Measurements from ENCODE around the gene MBD6. TPM values are rescaled to one million over a fixed set of nuclear protein-coding genes. Genes with fewer than 3 reads are reported as not detected.
A peak's percentile ranks its signal among the peaks of the same experiment; 100 is the strongest.

Gene MBD6, protein sequence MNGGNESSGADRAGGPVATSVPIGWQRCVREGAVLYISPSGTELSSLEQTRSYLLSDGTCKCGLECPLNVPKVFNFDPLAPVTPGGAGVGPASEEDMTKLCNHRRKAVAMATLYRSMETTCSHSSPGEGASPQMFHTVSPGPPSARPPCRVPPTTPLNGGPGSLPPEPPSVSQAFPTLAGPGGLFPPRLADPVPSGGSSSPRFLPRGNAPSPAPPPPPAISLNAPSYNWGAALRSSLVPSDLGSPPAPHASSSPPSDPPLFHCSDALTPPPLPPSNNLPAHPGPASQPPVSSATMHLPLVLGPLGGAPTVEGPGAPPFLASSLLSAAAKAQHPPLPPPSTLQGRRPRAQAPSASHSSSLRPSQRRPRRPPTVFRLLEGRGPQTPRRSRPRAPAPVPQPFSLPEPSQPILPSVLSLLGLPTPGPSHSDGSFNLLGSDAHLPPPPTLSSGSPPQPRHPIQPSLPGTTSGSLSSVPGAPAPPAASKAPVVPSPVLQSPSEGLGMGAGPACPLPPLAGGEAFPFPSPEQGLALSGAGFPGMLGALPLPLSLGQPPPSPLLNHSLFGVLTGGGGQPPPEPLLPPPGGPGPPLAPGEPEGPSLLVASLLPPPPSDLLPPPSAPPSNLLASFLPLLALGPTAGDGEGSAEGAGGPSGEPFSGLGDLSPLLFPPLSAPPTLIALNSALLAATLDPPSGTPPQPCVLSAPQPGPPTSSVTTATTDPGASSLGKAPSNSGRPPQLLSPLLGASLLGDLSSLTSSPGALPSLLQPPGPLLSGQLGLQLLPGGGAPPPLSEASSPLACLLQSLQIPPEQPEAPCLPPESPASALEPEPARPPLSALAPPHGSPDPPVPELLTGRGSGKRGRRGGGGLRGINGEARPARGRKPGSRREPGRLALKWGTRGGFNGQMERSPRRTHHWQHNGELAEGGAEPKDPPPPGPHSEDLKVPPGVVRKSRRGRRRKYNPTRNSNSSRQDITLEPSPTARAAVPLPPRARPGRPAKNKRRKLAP
- total RNA-seq = 10 to 100 TPM; 78.8 to 83.1 TPM

DNA sequence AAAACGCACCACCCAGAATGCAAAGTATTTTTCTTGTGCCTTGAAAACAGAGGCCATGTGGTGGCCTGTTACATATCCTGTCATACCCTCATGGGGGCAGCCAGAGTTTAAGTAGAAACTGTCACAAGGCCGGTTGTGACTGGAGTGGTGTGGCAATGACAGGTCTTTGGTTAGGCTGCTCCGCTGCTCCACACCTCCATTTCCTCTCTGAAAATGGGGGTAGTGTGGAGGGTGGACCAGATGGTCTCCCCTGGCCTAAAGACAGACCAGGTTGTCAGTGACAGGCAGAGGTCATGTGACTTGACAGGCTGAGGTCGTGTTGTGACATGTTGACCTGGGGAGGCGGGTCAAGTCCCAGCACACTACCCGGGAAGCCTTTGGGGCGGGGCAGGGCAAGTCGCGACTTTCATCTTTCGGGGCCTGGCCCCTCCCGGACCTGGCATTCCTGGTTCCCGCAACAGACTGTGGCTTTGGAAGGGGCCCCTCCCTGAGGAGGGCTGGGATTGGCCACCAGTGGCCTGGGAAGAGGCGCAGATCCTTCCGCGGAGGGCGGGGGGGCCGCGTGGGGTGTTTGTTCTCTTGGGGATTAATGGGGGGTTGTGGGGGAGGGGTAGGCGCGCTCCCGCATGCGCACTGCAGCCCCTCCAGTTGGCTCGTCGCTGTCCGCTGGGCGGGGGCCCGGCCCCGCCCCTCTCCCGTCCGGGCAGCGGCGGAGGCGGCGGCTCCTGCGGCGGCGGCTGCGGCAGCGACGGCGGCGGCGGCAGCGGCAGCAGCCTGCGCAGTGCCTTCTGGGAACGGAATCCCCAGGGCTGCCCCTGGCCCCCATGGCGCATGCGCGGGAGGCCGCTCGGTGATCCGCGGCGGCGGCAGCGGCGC, at the start of gene MBD6:
TSS of gene MBD6 (plus strand) at position 814 of the 876 bp plus-strand sequence. CDS start 1,480 bp downstream, outside the sequence.
- Mint-ChIP-seq H3K36me3 (ENCODE audit: low read depth) (peaks cover 91% of the 10 kb centered on the region), H3K27ac (peak within 1 kb of the TSS; percentile 97), H3K27me3 (no peaks in the 10 kb centered on the region), H3K9me3 (no peaks in the 10 kb centered on the region), H3K4me1 (peaks cover 31% of the 10 kb centered on the region), H3K4me3 (peak within 1 kb of the TSS; percentile 91)
- ATAC-seq (replicated peaks) = peak; percentile 58

DNA sequence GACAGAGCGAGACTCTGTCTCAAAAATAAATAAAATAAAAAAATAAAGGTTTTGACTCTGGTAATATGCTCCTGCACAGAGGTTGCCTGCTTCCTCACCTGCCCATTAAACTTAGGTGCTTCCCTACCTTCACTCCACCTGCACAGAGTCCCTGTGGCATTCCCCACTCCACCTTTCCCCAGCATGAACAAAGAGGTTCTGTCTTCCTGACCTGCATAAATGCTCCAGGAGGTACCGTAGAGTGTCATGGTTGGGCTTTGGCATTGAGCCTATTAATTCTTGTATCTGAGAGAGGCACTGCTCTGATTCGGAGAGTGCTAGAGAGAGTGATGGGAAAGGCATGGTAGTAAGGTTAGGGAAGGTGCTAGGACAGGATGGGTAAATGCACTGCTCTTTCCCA, 49.2 kb upstream of the MBD6 start:
- no peaks in the 10 kb centered on the region for H3K27me3 Mint-ChIP-seq
- peaks cover 18% of the 10 kb centered on the region for H3K4me1 Mint-ChIP-seq
- peak overlapping the region; percentile 63 for H3K27ac Mint-ChIP-seq
- peaks cover 97% of the 10 kb centered on the region for H3K36me3 Mint-ChIP-seq (ENCODE audit: low read depth)
- no peak for ATAC-seq (replicated peaks)
- H3K4me3 Mint-ChIP-seq = no peak overlapping the region
- no peaks in the 10 kb centered on the region for H3K9me3 Mint-ChIP-seq

DNA sequence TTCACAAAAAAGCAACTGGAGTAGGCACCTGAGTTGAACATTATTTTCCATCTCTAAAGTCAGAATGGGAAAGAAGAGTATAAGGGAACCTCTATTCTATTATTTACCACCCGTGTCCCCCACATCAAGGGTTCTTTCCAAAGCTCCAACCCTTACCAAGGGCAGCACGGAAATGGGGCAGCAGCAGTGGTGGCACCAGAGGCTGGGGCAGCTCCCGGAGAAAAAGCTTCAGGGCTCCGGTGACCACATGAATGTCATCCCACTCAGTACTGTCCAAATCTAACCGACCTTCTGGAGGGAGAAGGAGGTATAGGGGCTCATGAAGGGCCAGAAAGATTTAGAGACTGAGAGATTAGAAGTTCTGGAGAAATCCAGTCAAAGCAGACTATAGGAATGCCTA, 48.7 kb upstream of the MBD6 start:
- peak overlapping the region; percentile 65 for H3K4me3 Mint-ChIP-seq
- peaks cover 23% of the 10 kb centered on the region for H3K4me1 Mint-ChIP-seq
- no peaks in the 10 kb centered on the region for H3K9me3 Mint-ChIP-seq
- ATAC-seq (replicated peaks) = no peak
- H3K36me3 Mint-ChIP-seq (ENCODE audit: low read depth) = peaks cover 97% of the 10 kb centered on the region
- peak overlapping the region; percentile 63 for H3K27ac Mint-ChIP-seq
- H3K27me3 Mint-ChIP-seq = no peaks in the 10 kb centered on the region

DNA sequence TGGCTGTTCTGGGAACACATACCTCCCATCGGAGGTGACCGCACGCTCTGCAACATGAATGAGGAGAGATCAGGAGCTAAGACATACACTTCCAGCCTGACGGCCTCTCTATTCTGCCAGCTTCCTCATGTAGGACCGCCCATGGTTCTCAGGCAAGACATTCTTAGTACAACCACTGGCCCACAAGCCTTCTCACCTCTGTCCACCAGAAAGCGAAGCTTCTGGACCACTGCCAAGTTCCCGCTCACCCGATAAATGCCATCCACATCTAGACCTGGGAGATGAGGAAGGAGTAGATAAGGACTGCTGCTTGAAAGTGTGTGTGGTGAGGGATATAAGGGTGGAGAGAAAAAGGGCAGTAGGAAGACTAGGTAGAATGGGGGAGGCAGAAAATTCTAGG, 48.2 kb upstream of the MBD6 start:
- H3K27ac Mint-ChIP-seq = peak overlapping the region; percentile 63
- peaks cover 94% of the 10 kb centered on the region for H3K36me3 Mint-ChIP-seq (ENCODE audit: low read depth)
- no peaks in the 10 kb centered on the region for H3K27me3 Mint-ChIP-seq
- peak overlapping the region; percentile 65 for H3K4me3 Mint-ChIP-seq
- no peak for ATAC-seq (replicated peaks)
- no peaks in the 10 kb centered on the region for H3K9me3 Mint-ChIP-seq
- peaks cover 28% of the 10 kb centered on the region for H3K4me1 Mint-ChIP-seq

DNA sequence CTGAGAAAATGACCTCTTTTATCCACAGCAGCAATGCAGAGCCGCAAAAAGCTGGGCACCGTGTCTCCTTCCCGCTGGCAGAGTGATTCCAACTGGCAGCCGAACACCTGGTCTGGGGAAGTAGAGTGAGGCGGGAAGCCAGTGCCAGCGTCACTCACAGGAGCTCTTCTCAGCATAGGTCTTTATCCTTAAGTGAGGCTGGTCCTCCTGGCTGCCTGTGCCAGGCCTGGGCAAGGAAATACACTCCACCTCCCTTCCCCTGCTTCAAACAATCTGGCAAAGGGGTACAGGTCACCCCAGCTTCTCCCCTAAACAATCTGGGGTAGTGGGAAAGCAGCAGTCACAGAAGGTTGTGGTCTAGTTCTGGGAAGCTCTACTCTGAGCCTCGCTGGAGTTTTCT, 47.8 kb upstream of the MBD6 start:
- Mint-ChIP-seq H3K27ac (peak overlapping the region; percentile 63), H3K4me1 (peaks cover 32% of the 10 kb centered on the region), H3K27me3 (no peaks in the 10 kb centered on the region), H3K4me3 (peak overlapping the region; percentile 65), H3K9me3 (no peaks in the 10 kb centered on the region), H3K36me3 (ENCODE audit: low read depth) (peaks cover 94% of the 10 kb centered on the region)
- no peak for ATAC-seq (replicated peaks)

DNA sequence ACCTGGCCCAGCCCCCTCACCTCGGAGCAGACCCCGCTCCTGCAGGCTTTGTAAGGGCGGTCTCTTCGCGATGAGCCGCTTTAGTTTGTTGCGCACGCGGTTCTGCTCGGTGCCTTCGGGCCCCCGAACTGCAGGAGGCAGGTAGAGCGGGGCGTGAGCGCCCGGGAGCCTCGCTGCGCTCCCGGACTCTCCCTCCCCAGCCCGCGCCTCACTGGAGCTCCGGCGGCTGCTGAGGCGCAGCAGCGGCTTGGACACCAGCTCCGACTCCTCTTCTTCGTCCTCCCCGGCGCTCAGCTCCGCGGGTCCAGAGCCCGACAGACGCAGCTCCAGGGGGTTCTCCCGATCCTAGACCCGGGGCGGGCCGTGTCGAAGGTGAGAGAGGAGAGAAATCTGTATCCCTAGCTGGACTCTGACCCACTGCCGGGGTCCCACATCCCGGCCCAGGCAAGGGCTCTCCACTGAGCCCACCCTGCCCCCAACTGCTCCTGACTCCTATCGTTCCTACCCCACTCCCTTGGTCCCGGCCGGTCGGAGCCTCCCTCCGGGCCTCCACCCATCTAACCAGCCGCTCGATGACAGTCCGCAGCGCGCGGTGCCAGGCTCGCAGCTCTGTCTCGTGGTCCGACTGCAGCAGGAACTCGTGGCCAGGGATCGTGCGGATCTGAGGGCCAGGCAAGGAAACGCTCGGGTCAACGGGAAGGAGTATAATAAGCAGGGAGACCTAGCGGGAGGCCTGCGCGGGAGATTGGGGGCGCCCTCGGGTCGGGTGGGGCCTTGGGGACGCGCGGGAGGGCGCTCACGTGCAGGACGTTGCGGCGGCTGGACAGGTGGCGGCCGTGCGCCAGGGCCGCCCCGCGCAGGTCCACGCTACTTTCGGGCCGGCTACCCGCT, 47.1 kb upstream of the MBD6 start:
- no peak for ATAC-seq (replicated peaks)
- H3K27ac Mint-ChIP-seq = no peak overlapping the region

DNA sequence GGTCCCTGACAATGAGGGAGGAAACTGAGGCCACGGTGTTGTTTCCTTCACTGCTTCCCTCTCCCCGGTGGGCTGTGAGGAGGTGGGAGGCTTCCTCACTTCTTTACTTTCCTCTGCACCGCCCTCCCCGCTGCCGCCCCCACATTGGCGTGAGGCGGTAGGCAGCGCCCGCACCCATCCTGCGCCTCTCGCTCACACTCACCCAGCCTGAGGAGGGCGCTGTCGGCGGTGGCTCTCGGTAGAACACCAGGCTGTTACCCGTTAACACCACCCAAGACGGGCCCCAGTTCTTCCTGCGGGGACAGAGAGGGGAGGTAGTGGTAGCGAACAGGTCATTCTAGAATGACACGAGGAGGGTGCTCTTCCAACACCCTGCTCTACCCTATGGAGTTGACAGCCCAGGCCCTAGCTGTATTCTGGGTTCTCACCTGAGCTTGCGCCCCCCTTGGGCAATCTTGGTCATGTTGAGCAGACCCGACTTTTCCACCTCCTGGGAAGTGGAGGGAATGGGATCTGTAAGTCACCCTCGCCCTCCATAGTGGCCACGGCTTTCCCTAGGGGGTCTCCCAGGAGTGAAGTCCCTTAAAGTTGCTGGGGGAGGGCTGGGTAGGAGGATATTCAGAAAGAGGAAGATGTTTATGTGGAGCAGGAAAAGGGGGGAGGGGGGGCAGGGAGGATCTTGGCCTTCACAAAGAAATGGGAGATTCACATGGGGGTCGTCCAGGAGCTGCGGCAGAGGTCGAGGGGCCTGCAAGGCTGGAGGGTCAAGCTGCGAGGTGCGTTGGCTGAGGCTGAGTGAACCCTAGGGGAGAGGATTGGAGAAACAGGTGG, 46.2 kb upstream of the MBD6 start:
- H3K9me3 Mint-ChIP-seq = no peaks in the 10 kb centered on the region
- H3K36me3 Mint-ChIP-seq (ENCODE audit: low read depth) = peaks cover 82% of the 10 kb centered on the region
- peak overlapping the region; percentile 96 for H3K27ac Mint-ChIP-seq
- H3K4me1 Mint-ChIP-seq = peaks cover 42% of the 10 kb centered on the region
- ATAC-seq (replicated peaks) = peak; percentile 31
- H3K27me3 Mint-ChIP-seq = no peaks in the 10 kb centered on the region
- peak overlapping the region; percentile 92 for H3K4me3 Mint-ChIP-seq

More for the DNA sequence above, 47.1 kb upstream of the MBD6 start:
- H3K9me3 Mint-ChIP-seq = no peaks in the 10 kb centered on the region
- no peaks in the 10 kb centered on the region for H3K27me3 Mint-ChIP-seq
- peak overlapping the region; percentile 92 for H3K4me3 Mint-ChIP-seq
- peaks cover 89% of the 10 kb centered on the region for H3K36me3 Mint-ChIP-seq (ENCODE audit: low read depth)
- peaks cover 34% of the 10 kb centered on the region for H3K4me1 Mint-ChIP-seq

DNA sequence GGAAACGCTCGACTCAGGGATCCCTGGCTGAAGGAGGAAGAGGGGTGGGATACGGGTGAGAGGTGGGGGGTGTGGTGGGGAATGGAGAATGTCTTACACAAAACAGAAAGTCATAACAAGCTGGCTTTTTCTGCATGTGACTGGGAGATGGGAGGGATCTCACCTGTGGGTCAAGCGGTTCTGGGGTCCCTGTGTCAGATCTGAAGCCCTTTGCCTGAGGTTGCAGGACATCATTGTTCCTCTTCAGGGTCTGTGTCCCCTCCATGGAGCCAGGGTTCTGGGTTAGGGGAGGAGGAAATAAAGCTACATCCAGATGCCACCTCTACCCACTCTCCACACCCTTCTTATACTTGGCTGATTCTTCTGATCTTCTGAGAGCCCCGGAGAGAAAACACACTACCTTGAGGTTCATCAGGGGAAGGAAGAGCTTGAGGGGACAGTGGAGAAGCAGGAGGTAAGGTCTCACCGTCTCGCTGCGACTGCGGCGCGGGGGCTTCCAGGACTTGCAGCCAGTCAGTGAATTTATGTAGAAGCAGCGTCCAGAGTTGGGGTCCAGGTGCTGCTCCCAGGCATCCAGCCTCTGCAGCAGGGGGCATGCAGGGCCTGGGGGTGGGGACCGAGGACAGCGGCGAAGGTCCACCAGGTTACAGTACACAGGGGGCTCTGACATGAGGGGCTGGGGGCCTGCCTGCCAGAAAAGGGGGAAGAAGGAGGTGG, 45.5 kb upstream of the MBD6 start:
- H3K27me3 Mint-ChIP-seq = no peaks in the 10 kb centered on the region
- H3K9me3 Mint-ChIP-seq = no peaks in the 10 kb centered on the region
- ATAC-seq (replicated peaks) = no peak
- H3K4me3 Mint-ChIP-seq = peak overlapping the region; percentile 92
- peaks cover 46% of the 10 kb centered on the region for H3K4me1 Mint-ChIP-seq
- H3K36me3 Mint-ChIP-seq (ENCODE audit: low read depth) = peaks cover 74% of the 10 kb centered on the region
- peak overlapping the region; percentile 96 for H3K27ac Mint-ChIP-seq

DNA sequence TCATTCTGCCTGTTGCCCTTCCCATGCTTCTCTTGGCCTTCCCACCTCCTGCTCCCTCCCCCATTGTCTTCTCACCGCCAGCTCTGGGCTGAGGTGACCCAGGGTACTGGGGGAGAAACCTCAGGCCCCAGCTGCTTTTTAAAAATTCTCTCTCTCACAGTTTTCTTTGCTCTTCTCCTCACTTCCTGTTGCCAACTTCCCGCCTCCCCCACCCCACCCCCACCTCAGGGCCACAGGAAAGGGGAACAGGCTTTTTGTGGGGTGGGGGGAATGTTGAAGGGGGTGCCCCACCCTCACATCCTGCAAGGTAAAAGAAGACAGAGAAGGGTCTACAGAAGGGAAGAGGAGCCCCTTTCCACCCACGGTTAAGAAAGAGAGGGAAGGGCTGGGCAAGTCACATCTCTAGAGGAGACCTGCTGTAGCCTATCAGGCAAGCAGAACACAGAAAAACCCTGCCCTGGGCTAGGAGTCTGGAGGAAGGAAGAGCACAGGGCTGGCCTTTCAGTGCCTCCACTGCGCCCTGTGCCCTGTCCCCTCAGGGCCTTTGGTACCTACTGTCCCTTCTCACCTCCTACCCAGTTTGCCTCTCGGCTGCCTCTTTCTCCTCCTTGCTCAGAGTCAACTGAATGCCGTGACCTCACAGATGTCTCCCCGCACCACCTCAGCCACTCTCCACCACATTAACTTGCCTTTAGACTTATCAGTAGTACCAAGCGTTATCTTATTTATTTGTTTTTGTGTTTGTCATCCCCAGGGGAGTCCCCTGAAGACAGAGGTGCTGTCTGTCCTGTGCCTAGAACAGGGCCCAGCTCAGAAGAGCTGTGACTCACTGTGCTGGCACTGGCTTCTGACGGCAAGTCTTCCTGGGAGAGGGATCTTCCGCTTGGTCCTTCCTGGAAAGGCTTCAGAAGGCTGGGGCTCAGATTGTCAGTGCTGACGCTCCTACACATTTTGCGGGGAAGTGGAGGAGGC, 44.6 kb upstream of the MBD6 start:
- peak; percentile 74 for ATAC-seq (replicated peaks)
- Mint-ChIP-seq H3K4me3 (peak overlapping the region; percentile 92), H3K9me3 (no peaks in the 10 kb centered on the region), H3K4me1 (peaks cover 47% of the 10 kb centered on the region), H3K27me3 (no peaks in the 10 kb centered on the region), H3K27ac (peak overlapping the region; percentile 96), H3K36me3 (ENCODE audit: low read depth) (peaks cover 66% of the 10 kb centered on the region)

DNA sequence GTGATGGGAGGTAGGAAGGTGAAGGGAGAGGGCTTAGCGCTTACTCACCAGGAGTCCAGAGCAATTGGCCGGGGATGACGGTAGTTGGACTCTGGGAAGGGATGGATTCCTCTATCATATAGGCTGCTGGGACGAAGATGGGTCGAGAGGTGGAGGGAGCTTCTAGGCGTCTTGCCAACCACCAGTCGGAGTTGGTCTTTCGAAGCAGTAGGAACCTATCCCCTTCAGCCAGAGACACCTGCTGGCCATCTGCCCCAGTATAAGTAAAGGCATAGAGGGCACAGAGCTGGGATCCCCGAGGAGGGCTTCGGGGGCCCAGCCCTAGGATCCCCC, 43.6 kb upstream of the MBD6 start:
- peak overlapping the region; percentile 96 for H3K27ac Mint-ChIP-seq
- H3K9me3 Mint-ChIP-seq = no peaks in the 10 kb centered on the region
- peaks cover 49% of the 10 kb centered on the region for H3K4me1 Mint-ChIP-seq
- no peak for ATAC-seq (replicated peaks)
- peak overlapping the region; percentile 92 for H3K4me3 Mint-ChIP-seq
- no peaks in the 10 kb centered on the region for H3K27me3 Mint-ChIP-seq
- peaks cover 56% of the 10 kb centered on the region for H3K36me3 Mint-ChIP-seq (ENCODE audit: low read depth)

DNA sequence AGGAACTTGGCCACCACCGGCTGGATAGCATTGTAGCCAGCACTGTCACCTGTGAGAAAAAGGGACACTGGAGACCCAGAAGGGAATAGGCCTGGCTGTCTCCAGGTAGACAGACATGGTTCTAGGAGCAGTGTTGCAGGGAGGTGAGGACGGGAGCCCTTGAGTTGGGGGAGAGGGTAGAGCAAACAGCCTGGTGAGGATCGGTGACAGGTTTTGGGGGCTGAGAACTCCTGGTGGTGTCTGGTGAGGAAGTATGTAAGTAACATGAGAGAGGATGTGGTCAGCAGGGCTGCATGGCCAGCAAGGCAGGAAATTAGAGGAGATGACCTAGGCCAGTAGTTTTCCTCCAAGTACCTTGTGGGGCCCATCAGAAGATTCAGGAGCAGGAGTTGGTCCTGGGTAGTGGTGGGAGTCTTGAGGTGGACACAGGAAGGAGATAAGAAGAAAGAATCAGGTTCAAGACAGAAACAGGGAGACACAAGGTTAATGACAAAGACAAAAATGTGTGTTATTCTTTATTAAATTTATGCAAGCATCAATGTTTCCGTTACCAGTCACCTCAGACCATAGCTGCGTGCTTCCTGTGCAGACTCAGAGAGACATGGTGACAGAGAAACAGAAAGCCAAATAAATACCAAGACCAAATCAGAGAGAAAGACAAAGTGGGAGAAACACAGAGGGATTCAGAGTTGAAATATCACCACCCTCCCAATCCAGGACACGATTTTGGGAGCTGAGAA, 43.1 kb upstream of the MBD6 start, which contains the start of gene ARHGAP9:
TSS of gene ARHGAP9 (minus strand) at position 491 of the 740 bp plus-strand sequence. CDS start at position 31, 460 bp downstream.
- H3K9me3 Mint-ChIP-seq = no peaks in the 10 kb centered on the region
- peaks cover 44% of the 10 kb centered on the region for H3K4me1 Mint-ChIP-seq
- H3K27me3 Mint-ChIP-seq = no peaks in the 10 kb centered on the region
- ATAC-seq (replicated peaks) = peak; percentile 64
- H3K4me3 Mint-ChIP-seq = peak within 1 kb of the TSS; percentile 92
- peaks cover 51% of the 10 kb centered on the region for H3K36me3 Mint-ChIP-seq (ENCODE audit: low read depth)
- H3K27ac Mint-ChIP-seq = peak within 1 kb of the TSS; percentile 96
